Parathyroid adenoma (tissue), 2 donors: Measurements from ENCODE around the gene USP8.
"Not testable (repeated sequence)": the region's sequence is repeated elsewhere in the genome, so short reads cannot be mapped to it uniquely, and the experiment has no call there.

Experiments used
- H2AFZ ChIP-seq: fragments of 300-600 bp; sonication (generic); one replicate; pipeline ENCODE4 v1.7.0; 2017; ENCODE audit warnings: antibody characterized with exemption, mild to moderate bottlenecking
- H3K27ac ChIP-seq: fragments of 300-600 bp; sonication (generic); one replicate; pipeline ENCODE4 v1.7.0; 2017
- H3K27me3 ChIP-seq: fragments of 300-600 bp; sonication (generic); one replicate; pipeline ENCODE4 v1.7.0; 2017; ENCODE audit warnings: low read length; ENCODE audit not compliant: control insufficient read depth, insufficient read depth
- H3K36me3 ChIP-seq: fragments of 300-600 bp; sonication (generic); one replicate; pipeline ENCODE4 v1.7.0; 2017; ENCODE audit warnings: low read length; ENCODE audit not compliant: control insufficient read depth, insufficient read depth
- H3K4me1 ChIP-seq: fragments of 300-600 bp; sonication (generic); one replicate; pipeline ENCODE4 v1.7.0; 2017; ENCODE audit warnings: control low read depth
- H3K4me2 ChIP-seq: fragments of 300-600 bp; sonication (generic); one replicate; pipeline ENCODE4 v1.7.0; 2017; ENCODE audit warnings: low read length
- H3K4me3 ChIP-seq: fragments of 300-600 bp; sonication (generic); one replicate; pipeline ENCODE4 v1.7.0; 2017; ENCODE audit warnings: low read depth, low read length
- H3K79me2 ChIP-seq: fragments of 300-600 bp; sonication (generic); one replicate; pipeline ENCODE4 v1.7.0; 2017; ENCODE audit warnings: control low read depth
- H3K9ac ChIP-seq: fragments of 300-600 bp; sonication (generic); one replicate; pipeline ENCODE4 v1.7.0; 2017; ENCODE audit warnings: mild to moderate bottlenecking
- H3K9me3 ChIP-seq: fragments of 300-600 bp; sonication (generic); one replicate; pipeline ENCODE4 v1.7.0; 2017; ENCODE audit warnings: low read length; ENCODE audit not compliant: control insufficient read depth
- TF ChIP-seq, protein P1 (sequence below): fragments of 300-600 bp; sonication (generic); IDR thresholded peaks from one replicate; pipeline ENCODE4 v1.7.0; 2017; ENCODE audit warnings: antibody characterized with exemption, mild to moderate bottlenecking
- donor health status: primary hyperparathyroidism.

Gene USP8

DNA sequence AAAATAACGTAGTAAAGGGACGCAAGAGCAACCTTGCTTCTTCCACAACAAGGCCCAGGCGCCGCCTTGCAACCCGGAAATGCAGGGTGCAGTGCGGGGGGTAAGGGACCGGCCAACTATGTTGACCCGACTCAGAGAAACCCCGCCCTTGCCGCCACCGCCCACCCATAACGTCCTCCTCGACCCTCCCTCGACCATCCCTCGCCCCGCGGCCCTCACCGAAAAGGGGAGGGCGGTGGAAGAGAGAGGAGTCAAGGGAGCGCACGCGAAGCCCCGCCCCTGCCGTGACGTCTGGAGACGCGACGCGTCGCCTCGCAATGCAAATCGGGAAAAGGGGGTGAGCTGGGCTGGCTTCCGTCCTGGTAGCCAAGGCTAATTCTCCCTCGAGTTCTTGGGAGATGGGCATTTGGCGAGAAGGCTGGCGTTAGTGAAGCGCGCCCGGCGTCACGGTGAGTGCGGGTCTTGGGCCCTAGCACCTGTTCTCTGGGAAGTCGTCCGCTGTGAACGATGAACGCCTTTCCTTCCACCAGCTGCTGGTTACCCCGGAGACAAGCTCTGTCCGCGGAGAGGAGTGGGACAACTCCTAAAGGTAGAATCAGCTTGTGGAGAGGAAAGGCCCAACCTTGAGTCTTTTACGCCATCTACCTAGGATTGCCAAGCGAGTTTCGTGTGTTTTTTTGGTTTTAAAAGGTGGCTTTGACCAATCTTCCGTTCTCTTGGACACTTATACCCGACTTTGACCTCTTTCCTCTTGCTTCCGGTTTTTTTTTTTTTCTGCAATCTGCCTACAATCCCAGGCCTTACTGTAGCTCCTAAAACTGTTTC is at the start of gene USP8:
Gene USP8 (plus strand): TSS at position 340 of the 825 bp plus-strand sequence. CDS start 14,669 bp downstream, outside the sequence.
- Histone ChIP-seq H3K9me3 (no peaks in the 10 kb centered on the region), H2AFZ (peak within 1 kb of the TSS; percentile 84), H3K4me2 (peak within 1 kb of the TSS; percentile 92), H3K27me3 (no peaks in the 10 kb centered on the region), H3K36me3 (no peaks in the 10 kb centered on the region), H3K9ac (no peak within 1 kb of the TSS), H3K4me3 (peak within 1 kb of the TSS; percentile 95), H3K4me1 (no peaks in the 10 kb centered on the region), H3K27ac (peak within 1 kb of the TSS; percentile 81), H3K79me2 (peaks cover 11% of the 10 kb centered on the region)
- TF ChIP-seq, protein P1, sequence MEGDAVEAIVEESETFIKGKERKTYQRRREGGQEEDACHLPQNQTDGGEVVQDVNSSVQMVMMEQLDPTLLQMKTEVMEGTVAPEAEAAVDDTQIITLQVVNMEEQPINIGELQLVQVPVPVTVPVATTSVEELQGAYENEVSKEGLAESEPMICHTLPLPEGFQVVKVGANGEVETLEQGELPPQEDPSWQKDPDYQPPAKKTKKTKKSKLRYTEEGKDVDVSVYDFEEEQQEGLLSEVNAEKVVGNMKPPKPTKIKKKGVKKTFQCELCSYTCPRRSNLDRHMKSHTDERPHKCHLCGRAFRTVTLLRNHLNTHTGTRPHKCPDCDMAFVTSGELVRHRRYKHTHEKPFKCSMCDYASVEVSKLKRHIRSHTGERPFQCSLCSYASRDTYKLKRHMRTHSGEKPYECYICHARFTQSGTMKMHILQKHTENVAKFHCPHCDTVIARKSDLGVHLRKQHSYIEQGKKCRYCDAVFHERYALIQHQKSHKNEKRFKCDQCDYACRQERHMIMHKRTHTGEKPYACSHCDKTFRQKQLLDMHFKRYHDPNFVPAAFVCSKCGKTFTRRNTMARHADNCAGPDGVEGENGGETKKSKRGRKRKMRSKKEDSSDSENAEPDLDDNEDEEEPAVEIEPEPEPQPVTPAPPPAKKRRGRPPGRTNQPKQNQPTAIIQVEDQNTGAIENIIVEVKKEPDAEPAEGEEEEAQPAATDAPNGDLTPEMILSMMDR: no peak

DNA sequence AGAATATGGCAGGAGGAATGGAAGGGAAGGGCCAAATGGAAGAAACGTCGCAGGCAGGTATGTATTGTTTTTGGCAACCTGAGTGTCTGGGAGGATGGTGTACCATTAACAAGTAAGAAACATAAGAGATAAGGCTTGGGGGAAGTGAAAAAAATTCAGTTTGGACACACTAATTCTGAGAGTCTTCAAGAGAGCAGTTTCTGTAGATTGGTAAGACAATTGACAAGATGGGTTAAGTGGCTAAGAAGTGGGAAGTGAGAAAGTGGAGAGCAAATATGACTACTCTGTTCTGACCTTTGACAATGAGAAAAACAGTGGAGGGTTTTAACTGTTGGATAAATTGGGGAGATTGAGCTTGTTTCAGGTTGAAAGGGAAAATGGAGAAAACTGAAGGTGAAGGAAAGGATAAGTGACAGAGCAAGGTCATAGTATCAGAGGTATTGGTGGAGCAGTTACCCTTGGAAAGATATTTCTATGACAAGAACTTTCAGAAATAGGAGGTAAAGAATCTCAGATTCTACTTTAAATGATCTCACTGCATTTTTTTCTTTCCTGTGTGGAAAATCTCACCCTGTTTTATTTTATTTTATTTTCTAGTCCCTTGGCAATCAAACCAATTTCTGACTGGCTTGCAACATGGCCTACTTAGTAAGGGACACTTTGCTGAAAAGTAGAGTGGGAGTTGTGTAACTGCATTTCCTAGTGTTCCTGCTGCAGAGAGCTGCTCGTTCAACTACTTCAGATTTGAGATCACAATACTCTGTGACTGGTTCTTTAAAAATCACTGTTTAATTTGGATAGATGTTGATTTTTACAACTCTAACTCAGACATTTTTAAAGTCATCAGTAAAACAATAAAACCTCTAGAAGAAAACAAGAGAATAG is 46.1 kb upstream of the USP8 start:
- TF ChIP-seq, protein P1: no peak
- Histone ChIP-seq H2AFZ (no peak overlapping the region), H3K4me2 (no peak overlapping the region), H3K9me3 (no peaks in the 10 kb centered on the region), H3K9ac (no peak overlapping the region), H3K36me3 (no peaks in the 10 kb centered on the region), H3K27me3 (no peaks in the 10 kb centered on the region), H3K79me2 (no peaks in the 10 kb centered on the region), H3K27ac (no peak overlapping the region), H3K4me3 (no peak overlapping the region), H3K4me1 (no peaks in the 10 kb centered on the region)

DNA sequence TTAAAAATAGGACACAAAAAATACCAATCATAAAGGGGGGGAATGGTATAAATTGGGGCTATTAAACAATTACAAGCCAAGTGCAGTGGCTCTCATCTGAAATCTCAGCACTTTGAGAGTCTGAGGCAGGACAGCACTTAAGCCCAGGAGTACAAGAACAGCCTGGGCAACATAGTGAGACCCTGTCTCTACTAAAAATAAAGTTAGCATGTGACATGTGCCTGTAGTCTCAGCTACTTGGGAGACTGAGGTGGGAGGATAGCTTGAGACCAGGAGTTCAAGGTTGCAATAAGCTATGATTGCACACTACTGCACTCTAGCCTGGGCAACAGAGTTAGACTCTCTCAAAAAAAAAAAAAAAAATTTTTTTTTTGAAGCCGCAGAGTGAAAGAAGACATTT is 45.4 kb upstream of the USP8 start:
- Histone ChIP-seq H3K4me3 (no peak overlapping the region), H3K79me2 (no peaks in the 10 kb centered on the region), H3K4me1 (no peaks in the 10 kb centered on the region), H3K4me2 (no peak overlapping the region), H2AFZ (no peak overlapping the region), H3K9me3 (no peaks in the 10 kb centered on the region), H3K27ac (no peak overlapping the region), H3K36me3 (no peaks in the 10 kb centered on the region), H3K9ac (no peak overlapping the region), H3K27me3 (no peaks in the 10 kb centered on the region)
- TF ChIP-seq, protein P1: no peak

DNA sequence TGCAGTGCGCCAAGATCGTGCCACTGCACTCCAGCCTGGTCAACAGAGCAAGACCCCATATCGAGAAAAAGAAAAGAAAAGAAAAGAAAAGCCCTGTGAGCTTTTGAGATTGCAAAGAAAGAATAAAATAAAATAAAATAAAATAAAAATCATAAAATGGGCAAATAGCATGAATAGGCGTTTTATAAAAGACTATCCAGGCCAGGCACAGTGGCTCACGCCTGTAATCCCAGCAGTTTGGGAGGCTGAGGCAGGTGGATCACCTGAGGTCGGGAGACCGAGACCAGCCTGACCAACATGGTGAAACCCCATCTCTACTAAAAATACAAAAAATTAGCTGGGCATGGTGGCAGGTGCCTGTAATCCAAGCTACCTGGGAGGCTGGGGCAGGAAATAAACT is 44.8 kb upstream of the USP8 start:
- H3K27me3 ChIP-seq, H3K27ac ChIP-seq, H3K4me1 ChIP-seq, H3K9ac ChIP-seq, H3K36me3 ChIP-seq, H3K9me3 ChIP-seq, H2AFZ ChIP-seq, H3K4me3 ChIP-seq, H3K4me2 ChIP-seq, H3K79me2 ChIP-seq: not testable (repeated sequence)

GRCh38 chr15:50380089-50380488 is 44.1 kb upstream of the USP8 start:
- H3K4me1 ChIP-seq: no peaks in the 10 kb centered on the region
- H3K4me2 ChIP-seq: no peak overlapping the region
- no peak overlapping the region for H3K27ac ChIP-seq
- H3K4me3 ChIP-seq: no peak overlapping the region
- H3K27me3 ChIP-seq: no peaks in the 10 kb centered on the region
- H3K36me3 ChIP-seq: no peaks in the 10 kb centered on the region
- H3K9me3 ChIP-seq: no peaks in the 10 kb centered on the region
- TF ChIP-seq, protein P1: no peak
- H3K9ac ChIP-seq: no peak overlapping the region
- H3K79me2 ChIP-seq: no peaks in the 10 kb centered on the region
- H2AFZ ChIP-seq: no peak overlapping the region
